HEK293T (cell line): ENCODE results near the gene SNX9.

Experiments used
- BHLHE40 ChIP-seq: fragments of 450-650 bp; IDR thresholded peaks from 2 replicates; pipeline ENCODE4 v1.6.1; 2016; ENCODE audit warnings: mild to moderate bottlenecking, moderate library complexity, borderline replicate concordance
- ELF4 ChIP-seq: fragments of 450-650 bp; IDR thresholded peaks from 2 replicates; pipeline ENCODE4 v1.6.1; 2017; ENCODE audit warnings: antibody characterized with exemption
- FOXA1 ChIP-seq: fragments of 450-650 bp; IDR thresholded peaks from 2 replicates; pipeline ENCODE4 v1.6.1; 2016; ENCODE audit warnings: mild to moderate bottlenecking
- FOXK2 ChIP-seq: fragments of 450-650 bp; IDR thresholded peaks from 2 replicates; pipeline ENCODE4 v1.6.1; 2016; ENCODE audit warnings: mild to moderate bottlenecking
- HDGF ChIP-seq: fragments of 450-650 bp; IDR thresholded peaks from 2 replicates; pipeline ENCODE4 v1.6.1; 2017; ENCODE audit warnings: antibody characterized with exemption, borderline replicate concordance
- L3MBTL2 ChIP-seq: fragments of 450-650 bp; conservative IDR thresholded peaks from 2 replicates; pipeline ENCODE4 v1.6.1; 2016; ENCODE audit warnings: mild to moderate bottlenecking
- NFRKB ChIP-seq: fragments of 450-650 bp; IDR thresholded peaks from 2 replicates; pipeline ENCODE4 v1.6.1; 2016; ENCODE audit warnings: mild to moderate bottlenecking, moderate library complexity
- SP1 ChIP-seq: fragments of 450-650 bp; IDR thresholded peaks from 2 replicates; pipeline ENCODE4 v1.6.1; 2017
- SUZ12 ChIP-seq: fragments of 450-650 bp; IDR thresholded peaks from 2 replicates; pipeline ENCODE4 v1.6.1; 2016; ENCODE audit warnings: mild to moderate bottlenecking
- ZNF384 ChIP-seq: fragments of 450-650 bp; IDR thresholded peaks from 2 replicates; pipeline ENCODE4 v1.6.1; 2016
- TF ChIP-seq, protein P1 (sequence below): fragments of 450-650 bp; IDR thresholded peaks from 2 replicates; pipeline ENCODE4 v1.6.1; 2016

DNA sequence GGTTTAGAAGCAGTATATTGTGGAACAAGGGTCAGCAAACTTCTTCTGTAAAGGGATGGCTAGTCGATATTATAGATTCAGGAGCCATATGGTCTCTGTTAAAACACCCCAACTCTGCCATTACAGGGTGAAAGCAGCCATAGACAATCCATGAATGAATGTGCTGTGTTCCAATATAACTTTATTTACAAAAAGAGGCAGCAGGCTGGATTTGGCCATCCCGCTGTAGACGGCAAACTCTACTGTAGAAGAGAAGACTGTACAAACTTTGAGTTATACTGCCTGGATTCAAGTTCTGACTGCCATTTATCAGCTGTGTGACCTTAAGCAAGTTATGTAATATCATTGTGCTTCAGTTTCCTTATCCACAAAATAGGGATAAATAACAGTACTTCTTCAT is 33.7 kb upstream of the SNX9 start:
- TF ChIP-seq NFRKB (no peak), FOXK2 (no peak), SUZ12 (no peak), HDGF (no peak), BHLHE40 (no peak), L3MBTL2 (no peak), FOXA1 (no peak), ELF4 (no peak), SP1 (no peak), ZNF384 (no peak)
- TF ChIP-seq, protein P1, sequence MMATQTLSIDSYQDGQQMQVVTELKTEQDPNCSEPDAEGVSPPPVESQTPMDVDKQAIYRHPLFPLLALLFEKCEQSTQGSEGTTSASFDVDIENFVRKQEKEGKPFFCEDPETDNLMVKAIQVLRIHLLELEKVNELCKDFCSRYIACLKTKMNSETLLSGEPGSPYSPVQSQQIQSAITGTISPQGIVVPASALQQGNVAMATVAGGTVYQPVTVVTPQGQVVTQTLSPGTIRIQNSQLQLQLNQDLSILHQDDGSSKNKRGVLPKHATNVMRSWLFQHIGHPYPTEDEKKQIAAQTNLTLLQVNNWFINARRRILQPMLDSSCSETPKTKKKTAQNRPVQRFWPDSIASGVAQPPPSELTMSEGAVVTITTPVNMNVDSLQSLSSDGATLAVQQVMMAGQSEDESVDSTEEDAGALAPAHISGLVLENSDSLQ = no peak
